HEK293 (cell line): ENCODE results near the gene CNEP1R1.

Experiments used
- CTCF ChIA-PET: fragments of 350-600 bp; formaldehyde crosslinking; extraction: SDS; loops from one replicate; lab custom pipeline; 2021; ENCODE audit warnings: antibody characterized with exemption; lab: Yijun Ruan, JAX
- POLR2A ChIA-PET: fragments of 300-600 bp; formaldehyde crosslinking; extraction: SDS; loops from one replicate; lab custom pipeline; 2020; ENCODE audit warnings: antibody characterized with exemption, inconsistent platforms; lab: Yijun Ruan, JAX
- H3K27ac ChIP-seq: fragments of 200-500 bp; sonication (Bioruptor generic); 2 replicates; pipeline ENCODE4 v1.5.1; 2014; ENCODE audit warnings: low read depth, low read length, control low read depth, inconsistent platforms; ENCODE audit errors: extremely low read depth
- H3K36me3 ChIP-seq, 2 experiments: fragments of 200-500 bp in 1 of 2; sonication (Bioruptor generic) in 1 of 2; 1 replicate in 1 of 2; 2 replicates in 1 of 2; pipeline ENCODE4 v1.5.1; 2014 to 2017; ENCODE audit warnings: inconsistent platforms in 2 of 2, low read length in 2 of 2; ENCODE audit not compliant: control insufficient read depth in 2 of 2, insufficient read depth in 1 of 2
- H3K4me1 ChIP-seq: fragments of 200-500 bp; sonication (Bioruptor generic); 2 replicates; pipeline ENCODE4 v1.5.1; 2014; ENCODE audit warnings: mild to moderate bottlenecking, low read length, inconsistent platforms; ENCODE audit not compliant: control insufficient read depth, insufficient read depth
- H3K4me3 ChIP-seq: 2 replicates; pipeline ENCODE4 v1.5.1; 2011; ENCODE audit warnings: low read depth, mild to moderate bottlenecking, control low read depth, low read length, moderate library complexity
- H3K9me3 ChIP-seq: fragments of 200-500 bp; sonication (Bioruptor generic); 2 replicates; pipeline ENCODE4 v1.5.1; 2014; ENCODE audit warnings: low read depth, low read length, inconsistent platforms; ENCODE audit not compliant: control insufficient read depth, insufficient read depth
- BCL6B ChIP-seq: fragments of 450-650 bp; formaldehyde crosslinking; IDR thresholded peaks from 2 replicates; pipeline ENCODE4 v1.5.1; 2017; ENCODE audit warnings: missing biosample characterization, missing genetic modification characterization
- GFI1B ChIP-seq: fragments of 450-650 bp; formaldehyde crosslinking; IDR thresholded peaks from 2 replicates; pipeline ENCODE4 v1.5.1; 2016; ENCODE audit warnings: missing biosample characterization, missing genetic modification characterization
- GLI4 ChIP-seq: fragments of 450-650 bp; formaldehyde crosslinking; IDR thresholded peaks from 2 replicates; pipeline ENCODE4 v1.5.1; 2016; ENCODE audit warnings: missing biosample characterization, missing genetic modification characterization
- SALL2 ChIP-seq: fragments of 450-650 bp; formaldehyde crosslinking; IDR thresholded peaks from 2 replicates; pipeline ENCODE4 v1.5.0; 2017; ENCODE audit warnings: missing biosample characterization, mild to moderate bottlenecking, missing genetic modification characterization, borderline replicate concordance
- SETDB1 ChIP-seq: IDR thresholded peaks from one replicate; pipeline ENCODE4 v1.6.1; 2017; ENCODE audit warnings: mild to moderate bottlenecking, low read length, moderate library complexity, mixed read lengths; ENCODE audit not compliant: insufficient read length
- TRIM28 ChIP-seq: IDR thresholded peaks from 2 replicates; pipeline ENCODE4 v1.6.1; 2011; ENCODE audit warnings: low read length, control low read depth, borderline replicate concordance
- ZEB2 ChIP-seq: fragments of 450-650 bp; formaldehyde crosslinking; IDR thresholded peaks from 2 replicates; pipeline ENCODE4 v1.5.1; 2016; ENCODE audit warnings: missing biosample characterization, missing genetic modification characterization
- ZNF121 ChIP-seq: fragments of 450-650 bp; formaldehyde crosslinking; IDR thresholded peaks from 2 replicates; pipeline ENCODE4 v1.5.1; 2016; ENCODE audit warnings: missing biosample characterization, missing genetic modification characterization
- ZNF148 ChIP-seq: fragments of 450-650 bp; formaldehyde crosslinking; IDR thresholded peaks from 2 replicates; pipeline ENCODE4 v1.5.0; 2017; ENCODE audit warnings: missing biosample characterization, missing genetic modification characterization, borderline replicate concordance
- ZNF169 ChIP-seq: fragments of 450-650 bp; formaldehyde crosslinking; IDR thresholded peaks from 2 replicates; pipeline ENCODE4 v1.5.1; 2016; ENCODE audit warnings: missing biosample characterization, missing genetic modification characterization
- ZNF223 ChIP-seq: fragments of 450-650 bp; formaldehyde crosslinking; IDR thresholded peaks from 2 replicates; pipeline ENCODE4 v1.5.1; 2016; ENCODE audit warnings: missing biosample characterization, missing genetic modification characterization
- ZNF24 ChIP-seq: fragments of 450-650 bp; formaldehyde crosslinking; IDR thresholded peaks from 2 replicates; pipeline ENCODE4 v1.5.1; 2016; ENCODE audit warnings: missing biosample characterization, missing genetic modification characterization
- ZNF302 ChIP-seq: fragments of 450-650 bp; formaldehyde crosslinking; IDR thresholded peaks from 2 replicates; pipeline ENCODE4 v1.5.1; 2016; ENCODE audit warnings: missing biosample characterization, missing genetic modification characterization, low read depth
- ZNF530 ChIP-seq: fragments of 450-650 bp; formaldehyde crosslinking; IDR thresholded peaks from 2 replicates; pipeline ENCODE4 v1.5.1; 2016; ENCODE audit warnings: low read depth, missing biosample characterization, missing genetic modification characterization
- ZNF704 ChIP-seq: fragments of 450-650 bp; formaldehyde crosslinking; IDR thresholded peaks from 2 replicates; pipeline ENCODE4 v1.5.1; 2016; ENCODE audit warnings: missing biosample characterization, missing genetic modification characterization
- ZNF777 ChIP-seq: fragments of 450-650 bp; formaldehyde crosslinking; IDR thresholded peaks from 2 replicates; pipeline ENCODE4 v1.5.1; 2017; ENCODE audit warnings: missing biosample characterization, missing genetic modification characterization, borderline replicate concordance

CNEP1R1 gene

GRCh38 chr16:50046853-50047252 lies 21.8 kb downstream of the CNEP1R1 start:
- POLR2A ChIA-PET, result interaction anchor here (0.6 to 1.8 kb wide), 2 partner anchors 19 to 265 kb away, joined by 4 read pairs; partner anchors contain the start of gene HEATR3
- TF ChIP-seq ZNF121 (tag by site-specific recombination) (peak; percentile 65; the same call in 1 of the 2 replicates), GLI4 (tag by site-specific recombination) (no peak)
- no peaks in the 10 kb centered on the region for H3K36me3 ChIP-seq
- H3K4me1 ChIP-seq, result no peaks in the 10 kb centered on the region
- H3K4me3 ChIP-seq, result no peak overlapping the region
- H3K9me3 ChIP-seq, result no peaks in the 10 kb centered on the region
- CTCF ChIA-PET, result interaction anchor here (0.6 to 0.7 kb wide), 2 partner anchors 20 to 172 kb away, joined by 3 read pairs; no protein-coding TSS in a partner anchor
- no peak overlapping the region for H3K27ac ChIP-seq

- no peak overlapping the region for H3K27ac ChIP-seq
- ChIA-PET CTCF (no interaction called here), POLR2A (no interaction called here)
- H3K36me3 ChIP-seq, result no peaks in the 10 kb centered on the region
- H3K4me1 ChIP-seq, result no peaks in the 10 kb centered on the region
- no peak for TF ChIP-seq ZNF148 (tag by site-specific recombination)
- no peak for TF ChIP-seq ZNF24 (tag by site-specific recombination)
- no peak overlapping the region for H3K4me3 ChIP-seq
- H3K9me3 ChIP-seq, result no peaks in the 10 kb centered on the region
These were observed 22.8 kb downstream of the CNEP1R1 start for GRCh38 chr16:50047864-50048263.

- Histone ChIP-seq H3K4me1 (no peaks in the 10 kb centered on the region), H3K4me3 (no peak overlapping the region), H3K36me3 (no peaks in the 10 kb centered on the region), H3K9me3 (no peaks in the 10 kb centered on the region), H3K27ac (no peak overlapping the region)
- TF ChIP-seq TRIM28 (no peak), ZNF169 (tag by site-specific recombination) (no peak), ZNF302 (tag by site-specific recombination) (no peak), BCL6B (tag by site-specific recombination) (no peak), ZNF704 (no peak), GFI1B (tag by site-specific recombination) (no peak), ZNF223 (no peak), ZEB2 (tag by site-specific recombination) (no peak), SALL2 (tag by site-specific recombination) (no peak), ZNF530 (tag by site-specific recombination) (no peak)
- ChIA-PET POLR2A (no interaction called here), CTCF (no interaction called here)
These were observed 25.8 kb downstream of the CNEP1R1 start for GRCh38 chr16:50050802-50051201.

- CTCF ChIA-PET, result interaction anchor here (0.6 kb wide), 1 partner anchor 139 kb away, joined by 4 read pairs; no protein-coding TSS in a partner anchor
- Histone ChIP-seq H3K27ac (no peak overlapping the region), H3K36me3 (no peaks in the 10 kb centered on the region)
- peak; percentile 84 for TF ChIP-seq SETDB1
- TF ChIP-seq ZNF777 (tag by site-specific recombination), result no peak
- TF ChIP-seq, all 188 proteins: peak for 1
- POLR2A ChIA-PET, result no interaction called here
- Histone ChIP-seq H3K4me1 (no peaks in the 10 kb centered on the region), H3K4me3 (no peak overlapping the region), H3K9me3 (no peaks in the 10 kb centered on the region)
These were observed 31.2 kb downstream of the CNEP1R1 start for GRCh38 chr16:50056226-50056625.
